Bronchus fibroblast of lung (primary cell): ENCODE measurements around the gene HCAR2. TPM values are rescaled to one million over a fixed set of nuclear protein-coding genes. Genes with fewer than 3 reads are reported as not detected.

ENCODE experiments used
- total RNA-seq: library from RNA; depleted of rRNA; stranded (reverse); fragments of >200 nt; gene quantifications from 2 replicates; pipeline ENCODE4 v1.2.3, GENCODE V29; 2015

HCAR2 gene
- not detected in 2 replicates for total RNA-seq

DNA sequence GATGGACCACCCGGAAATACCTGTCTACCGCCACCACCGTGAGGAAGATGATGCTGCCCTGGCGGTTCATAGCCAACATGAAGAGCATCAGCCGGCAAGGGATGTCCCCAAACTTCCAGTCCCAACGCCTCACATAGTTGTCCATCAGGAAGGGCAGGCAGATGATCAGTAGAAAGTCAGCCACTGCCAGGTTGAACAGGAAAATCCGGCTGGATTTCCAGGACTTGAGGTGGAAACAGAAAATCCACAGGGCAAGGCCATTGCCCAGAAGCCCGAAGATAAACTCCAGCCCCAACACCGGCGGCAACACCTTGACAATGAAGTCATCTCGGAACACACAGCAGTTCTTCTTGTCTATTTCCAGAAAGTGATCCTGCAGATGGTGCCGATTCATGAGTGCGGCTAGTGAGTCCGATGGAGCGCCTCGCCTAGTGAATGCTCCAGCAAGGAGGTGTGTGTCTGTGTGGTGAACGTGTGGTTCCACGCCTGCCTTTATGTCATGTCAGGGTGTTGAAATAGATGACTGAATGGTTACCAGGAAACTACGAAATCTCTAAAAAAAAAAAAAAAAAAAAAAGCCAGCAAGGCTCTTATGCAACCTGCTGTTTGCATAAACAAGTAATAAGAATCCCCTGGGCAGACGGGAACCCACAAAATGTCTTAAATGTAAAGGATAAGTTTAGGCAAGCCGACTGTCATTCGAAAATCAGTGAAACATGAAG lies at the start of gene HCAR2:
TSS of gene HCAR2 (minus strand) at position 468 of the 722 bp plus-strand sequence. CDS start at position 394, 74 bp downstream.

DNA sequence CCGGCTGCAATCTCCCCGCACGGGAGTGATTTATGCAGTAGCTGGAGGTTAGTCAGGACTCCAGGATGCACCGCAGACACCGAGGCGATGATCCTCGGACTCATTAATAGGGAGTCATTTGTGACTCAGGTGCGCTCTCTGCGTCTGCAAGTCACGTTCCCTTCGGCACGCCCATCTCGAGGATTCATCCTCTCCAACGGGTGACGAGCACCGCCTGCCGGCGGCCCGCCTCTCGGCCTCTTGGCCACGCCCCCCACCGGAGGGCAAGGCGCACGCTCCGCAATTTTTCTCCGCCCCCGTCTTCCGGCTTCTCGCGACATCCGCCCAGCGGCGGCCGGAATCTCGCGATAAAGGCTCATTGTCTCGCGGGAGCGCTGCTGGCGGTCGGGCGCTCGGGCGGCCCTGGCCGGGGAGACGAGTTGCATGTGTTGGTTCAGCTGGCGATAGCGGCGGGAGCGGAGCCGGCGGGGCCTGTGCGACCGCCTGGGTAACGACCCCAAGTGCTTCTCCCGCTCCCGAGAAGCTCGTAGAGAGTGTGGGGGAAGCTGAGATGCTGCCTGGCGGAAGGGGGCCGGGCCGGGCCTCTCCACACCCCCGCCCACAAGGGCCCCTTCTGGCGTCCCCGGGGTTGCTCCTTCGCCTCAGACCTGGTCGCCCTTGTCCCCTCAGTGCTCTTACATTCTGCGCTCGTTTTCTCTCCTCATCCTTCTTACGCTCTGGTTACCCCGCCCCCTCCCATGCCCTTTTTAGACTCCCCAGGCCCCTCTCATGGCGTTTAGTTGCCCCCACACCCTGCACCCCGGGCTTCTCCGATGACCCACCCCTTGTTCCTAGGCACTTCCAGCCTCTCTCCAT lies 49.5 kb upstream of the HCAR2 start, which contains the start of gene DENR:
TSS of gene DENR (plus strand) at position 361 of the 855 bp plus-strand sequence. CDS start 878 bp downstream, outside the sequence.

DNA sequence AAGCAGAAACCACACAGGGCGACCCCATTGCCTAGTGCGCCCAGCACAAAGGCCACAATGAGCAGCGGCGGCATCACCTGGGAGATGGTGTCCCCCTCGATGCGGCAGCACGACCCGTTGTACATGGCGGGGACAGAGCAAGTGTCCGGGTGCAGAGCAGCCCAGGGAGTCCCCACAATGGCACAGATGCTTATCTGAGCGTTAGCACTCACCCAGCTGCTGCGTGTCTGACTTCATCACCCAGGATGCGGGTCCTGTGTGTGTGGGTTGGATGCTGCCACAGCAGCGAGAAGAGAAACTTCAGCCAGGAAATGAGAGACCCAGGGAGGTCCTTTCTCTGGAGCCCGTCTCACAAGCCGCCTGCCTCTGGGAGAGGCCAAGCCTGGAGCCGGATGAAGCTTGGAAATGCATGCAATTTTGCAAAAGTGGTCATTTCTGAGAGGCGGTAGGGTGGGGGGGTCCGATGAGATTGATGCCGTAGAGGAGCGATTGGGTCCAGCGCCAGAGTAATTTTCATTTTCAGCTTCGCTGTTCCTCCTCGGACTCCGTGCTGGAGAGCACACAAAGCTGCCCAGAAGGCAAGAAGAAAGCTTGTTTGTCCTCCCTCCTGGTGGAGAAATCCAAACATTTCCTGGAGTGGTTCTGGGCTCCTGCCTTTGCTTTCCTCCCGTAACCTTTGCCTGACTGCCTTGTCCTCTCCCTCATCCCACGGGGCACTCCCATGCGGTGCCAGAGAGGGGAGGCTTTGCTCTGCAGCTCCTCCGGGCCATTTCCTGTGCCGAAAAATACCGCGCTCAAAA lies 27.3 kb upstream of the HCAR2 start, which contains the start of gene HCAR1:
TSS of gene HCAR1 (minus strand) at position 630 of the 800 bp plus-strand sequence. CDS start at position 125, 505 bp downstream.

DNA sequence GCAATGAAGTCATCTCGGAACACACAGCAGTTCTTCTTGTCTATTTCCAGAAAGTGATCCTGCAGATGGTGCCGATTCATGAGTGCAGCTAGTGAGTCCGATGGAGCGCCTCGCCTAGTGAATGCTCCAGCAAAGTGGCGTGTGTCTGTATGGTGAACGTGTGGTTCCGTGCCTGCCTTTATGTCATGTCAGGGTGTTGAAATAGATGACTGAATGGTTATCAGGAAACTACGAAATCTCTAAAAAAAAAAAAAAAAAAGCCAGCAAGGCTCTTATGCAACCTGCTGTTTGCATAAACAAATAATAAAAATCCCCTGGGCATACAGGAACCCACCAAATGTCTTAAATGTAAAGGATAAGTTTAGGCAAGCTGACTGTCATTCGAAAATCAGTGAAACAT lies 13.5 kb upstream of the HCAR2 start, which contains the start of gene HCAR3:
TSS of gene HCAR3 (minus strand) at position 154 of the 400 bp plus-strand sequence. CDS start at position 80, 74 bp downstream.

Other genes with a start within 250 kb of the HCAR2 start
- 12.2 and 14.8 TPM in 2 replicates for gene ZCCHC8, start 202.4 kb downstream of the HCAR2 start, total RNA-seq
- 18.6 and 27.1 TPM in 2 replicates for gene RSRC2, start 176.4 kb downstream of the HCAR2 start, total RNA-seq
- gene KNTC1, start 176.1 kb downstream of the HCAR2 start, total RNA-seq, result 32.3 and 36.5 TPM in 2 replicates
- not detected in 2 replicates for gene HCAR3, start 13.5 kb upstream of the HCAR2 start, total RNA-seq
- 0.34 and 0.74 TPM in 2 replicates for gene HCAR1, start 27.5 kb upstream of the HCAR2 start, total RNA-seq
- gene DENR, start 49.5 kb upstream of the HCAR2 start, total RNA-seq, result 26.9 and 30.3 TPM in 2 replicates
- under 0.01 TPM in 1 of 2 replicates, not detected in the other for gene CCDC62, start 71.2 kb upstream of the HCAR2 start, total RNA-seq
- gene HIP1R, start 132.1 kb upstream of the HCAR2 start, total RNA-seq, result 31.1 and 31.5 TPM in 2 replicates
- 27.7 and 30.0 TPM in 2 replicates for gene VPS37B, start 192.8 kb upstream of the HCAR2 start, total RNA-seq